GM12875 (cell line): Measurements from ENCODE around the gene CSH2.
A peak's percentile ranks its signal among the peaks of the same experiment; 100 is the strongest.
"Not testable (repeated sequence)": the region's sequence is repeated elsewhere in the genome, so short reads cannot be mapped to it uniquely, and the experiment has no call there.

Source experiments
- H3K4me3 ChIP-seq: one replicate; pipeline ENCODE4 v1.5.1; 2011; ENCODE audit warnings: low read depth, low read length, control low read depth
- TF ChIP-seq, protein P1 (sequence below): IDR thresholded peaks from 2 replicates; pipeline ENCODE4 v1.5.1; 2011; ENCODE audit warnings: low read depth, mild to moderate bottlenecking, control low read depth, inconsistent platforms, low read length, moderate library complexity, borderline replicate concordance; ENCODE audit not compliant: insufficient read depth

Gene CSH2

DNA sequence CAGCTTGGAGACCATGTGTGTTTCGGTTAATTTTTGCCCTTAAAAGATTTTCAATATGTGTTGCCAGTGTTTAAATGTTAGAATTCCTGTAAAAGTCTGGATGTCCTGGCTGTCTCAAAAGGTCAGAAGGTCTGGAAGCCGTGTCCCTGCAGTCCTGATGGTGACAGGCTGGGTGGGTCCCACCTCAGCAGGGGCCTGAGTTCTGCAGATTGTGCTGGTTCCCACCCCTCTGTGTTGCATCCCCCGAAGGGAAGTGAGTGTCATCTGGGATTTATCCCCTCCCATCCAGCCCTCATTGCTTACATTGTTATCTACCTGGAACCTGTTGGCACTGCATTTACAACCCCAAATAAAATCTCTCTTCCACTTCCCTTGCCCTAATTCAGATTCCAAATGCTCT lies 20.5 kb upstream of the CSH2 start:
- not testable (repeated sequence) for H3K4me3 ChIP-seq

DNA sequence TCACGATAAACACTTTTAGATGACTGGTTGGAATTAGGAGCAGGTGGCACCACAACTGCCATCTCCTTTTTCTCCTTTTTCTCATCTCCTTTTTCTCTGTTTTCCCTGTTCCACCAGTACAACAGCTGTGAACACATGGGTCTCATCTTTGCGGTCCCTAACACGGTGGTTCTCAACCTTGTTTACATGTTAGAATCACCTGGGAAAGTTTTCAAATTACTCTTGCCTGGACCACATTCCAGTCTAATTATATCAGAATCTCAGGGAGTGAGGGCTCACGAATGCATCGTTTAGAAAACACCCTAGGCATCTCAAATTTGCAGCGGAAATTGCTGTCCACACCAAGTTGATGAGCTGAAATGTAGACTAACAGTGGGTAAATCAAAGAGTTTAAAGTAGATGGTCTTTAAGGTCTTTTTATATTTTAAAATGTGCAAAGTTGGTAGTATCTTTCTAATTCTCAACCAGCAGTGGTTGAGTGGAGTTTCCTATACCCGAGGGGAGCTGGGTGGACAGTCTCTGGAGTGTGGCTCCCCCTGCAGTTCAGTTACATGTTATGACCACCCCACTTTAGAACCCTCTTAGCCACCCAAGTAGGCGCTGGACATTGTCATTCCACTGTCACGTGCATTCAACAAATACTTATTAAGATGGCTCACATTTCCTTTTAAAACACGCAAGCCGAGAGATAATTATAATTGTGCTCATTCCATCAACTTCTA lies 19.0 kb upstream of the CSH2 start:
- not testable (repeated sequence) for H3K4me3 ChIP-seq
- TF ChIP-seq, protein P1, sequence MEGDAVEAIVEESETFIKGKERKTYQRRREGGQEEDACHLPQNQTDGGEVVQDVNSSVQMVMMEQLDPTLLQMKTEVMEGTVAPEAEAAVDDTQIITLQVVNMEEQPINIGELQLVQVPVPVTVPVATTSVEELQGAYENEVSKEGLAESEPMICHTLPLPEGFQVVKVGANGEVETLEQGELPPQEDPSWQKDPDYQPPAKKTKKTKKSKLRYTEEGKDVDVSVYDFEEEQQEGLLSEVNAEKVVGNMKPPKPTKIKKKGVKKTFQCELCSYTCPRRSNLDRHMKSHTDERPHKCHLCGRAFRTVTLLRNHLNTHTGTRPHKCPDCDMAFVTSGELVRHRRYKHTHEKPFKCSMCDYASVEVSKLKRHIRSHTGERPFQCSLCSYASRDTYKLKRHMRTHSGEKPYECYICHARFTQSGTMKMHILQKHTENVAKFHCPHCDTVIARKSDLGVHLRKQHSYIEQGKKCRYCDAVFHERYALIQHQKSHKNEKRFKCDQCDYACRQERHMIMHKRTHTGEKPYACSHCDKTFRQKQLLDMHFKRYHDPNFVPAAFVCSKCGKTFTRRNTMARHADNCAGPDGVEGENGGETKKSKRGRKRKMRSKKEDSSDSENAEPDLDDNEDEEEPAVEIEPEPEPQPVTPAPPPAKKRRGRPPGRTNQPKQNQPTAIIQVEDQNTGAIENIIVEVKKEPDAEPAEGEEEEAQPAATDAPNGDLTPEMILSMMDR, result 0 out of 2 replicates have a peak, but pooled peaks have one; percentile 8

DNA sequence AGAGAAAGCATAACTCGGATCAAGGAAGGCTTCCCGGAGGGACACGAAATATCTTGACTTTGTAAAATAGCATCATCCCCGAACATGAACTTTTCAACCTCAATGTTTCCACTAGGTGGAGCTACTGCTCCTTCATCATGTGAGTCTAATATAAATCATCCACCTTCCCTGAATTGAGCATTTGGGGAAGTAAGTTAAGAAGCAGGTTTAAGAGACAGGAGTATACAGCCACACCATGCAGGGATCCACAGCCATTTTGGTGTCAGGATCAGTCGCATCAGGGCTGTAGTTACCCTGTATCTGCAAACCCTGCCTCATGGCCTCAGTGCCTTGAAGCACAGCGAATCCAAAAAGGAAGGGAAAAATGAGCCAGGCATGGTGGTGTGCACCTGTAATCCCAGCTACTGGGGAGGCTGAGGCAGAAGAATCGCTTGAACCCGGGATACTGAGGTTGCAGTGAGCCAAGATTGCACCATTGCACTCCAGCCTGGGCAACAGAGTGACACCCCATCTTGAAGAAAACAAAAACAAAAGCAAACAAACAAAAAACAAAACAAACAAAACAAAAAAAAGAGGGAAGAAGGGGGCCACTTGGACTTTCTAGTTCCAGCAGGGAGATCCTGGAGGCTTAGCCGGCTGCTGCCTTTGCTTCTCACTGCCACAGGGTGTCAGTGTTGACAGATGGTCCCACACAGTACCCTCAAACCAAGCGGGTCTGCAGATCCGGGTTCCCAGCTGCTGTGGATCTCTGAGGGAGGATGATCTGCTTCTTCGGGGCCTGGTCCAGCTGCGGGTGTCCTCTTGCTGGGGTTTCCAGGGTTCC lies 15.8 kb upstream of the CSH2 start:
- TF ChIP-seq, protein P1, result peak; percentile 53
- H3K4me3 ChIP-seq, result not testable (repeated sequence)

DNA sequence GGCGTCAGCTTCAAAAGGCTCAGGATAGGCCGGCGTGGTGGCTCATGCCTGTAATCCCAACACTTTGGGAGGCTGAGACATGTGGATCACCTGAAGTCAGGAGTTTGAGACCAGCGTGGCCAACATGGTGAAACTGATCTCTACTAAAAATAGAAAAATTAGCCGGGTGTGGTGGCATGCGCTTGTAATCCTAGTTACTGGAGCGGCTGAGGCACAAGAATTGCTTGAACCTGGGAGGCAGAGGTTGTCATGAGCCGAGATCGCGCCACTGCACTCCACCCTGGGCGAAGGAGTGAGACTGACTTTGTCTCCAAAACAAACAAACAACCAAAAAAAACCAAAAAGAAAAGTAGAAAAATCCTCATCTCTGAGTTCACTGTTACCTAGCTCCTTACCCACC lies 11.6 kb upstream of the CSH2 start:
- H3K4me3 ChIP-seq, result not testable (repeated sequence)

DNA sequence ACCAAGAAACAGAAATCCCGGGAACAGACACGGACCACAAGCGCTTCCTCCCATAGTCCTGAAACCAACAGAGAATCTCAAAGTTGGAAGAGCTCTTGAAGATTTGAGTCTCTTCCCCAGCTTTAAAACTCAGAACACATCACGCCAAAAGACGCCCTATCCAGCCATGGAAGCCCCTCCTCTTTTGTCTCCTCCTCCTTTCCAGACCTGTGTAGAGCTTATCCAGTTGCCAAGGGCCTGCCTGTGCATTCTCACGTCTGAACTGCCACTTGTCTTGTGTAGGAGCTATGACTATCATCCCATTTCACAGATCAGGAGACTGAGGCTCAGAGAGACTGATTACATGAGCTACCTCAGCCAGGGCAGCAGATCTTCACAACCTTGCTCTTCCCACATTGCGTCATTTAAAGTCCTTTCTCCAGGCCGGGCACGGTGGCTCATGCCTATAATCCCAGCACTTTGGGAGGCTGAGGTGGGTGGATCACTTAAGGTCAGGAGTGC lies 9.2 kb upstream of the CSH2 start:
- not testable (repeated sequence) for H3K4me3 ChIP-seq

DNA sequence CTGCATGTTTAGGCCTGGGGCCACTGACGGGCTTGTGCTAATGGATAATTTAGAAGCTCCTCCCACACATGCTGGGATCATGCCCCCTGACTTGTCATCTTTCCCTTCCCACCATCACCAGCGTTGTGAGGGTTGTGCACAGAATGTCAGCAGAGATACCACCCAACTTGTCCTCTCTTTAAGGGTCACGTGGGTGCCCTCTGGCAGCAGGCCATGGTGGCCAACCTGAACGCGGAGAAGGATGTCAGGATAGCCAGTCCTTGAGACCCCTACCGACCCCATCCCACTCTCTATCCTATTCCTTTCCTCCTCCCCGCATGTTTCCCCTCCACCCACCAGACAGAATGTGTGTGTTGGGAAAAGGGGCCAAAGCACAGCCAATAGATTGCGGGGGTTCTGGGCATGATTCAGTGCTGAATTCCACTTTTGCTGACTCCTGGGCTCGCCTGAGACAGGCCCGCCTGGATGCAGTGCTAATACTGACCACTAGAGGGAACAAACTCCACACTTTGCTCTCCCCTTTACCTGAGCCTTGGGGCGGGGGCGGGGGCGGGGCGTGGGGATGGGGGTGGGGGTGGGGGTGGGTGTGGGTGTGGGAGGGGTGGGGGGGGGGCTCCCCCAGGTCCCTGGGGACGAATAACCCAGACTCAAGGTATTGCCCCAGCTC lies 8.6 kb upstream of the CSH2 start, which contains the start of gene GH2:
Gene GH2 (minus strand): TSS at position 10 of the 667 bp plus-strand sequence. CDS start 143 bp downstream, outside the sequence.
- TF ChIP-seq, protein P1, result peak; percentile 80
- H3K4me3 ChIP-seq, result no peak within 1 kb of the TSS

DNA sequence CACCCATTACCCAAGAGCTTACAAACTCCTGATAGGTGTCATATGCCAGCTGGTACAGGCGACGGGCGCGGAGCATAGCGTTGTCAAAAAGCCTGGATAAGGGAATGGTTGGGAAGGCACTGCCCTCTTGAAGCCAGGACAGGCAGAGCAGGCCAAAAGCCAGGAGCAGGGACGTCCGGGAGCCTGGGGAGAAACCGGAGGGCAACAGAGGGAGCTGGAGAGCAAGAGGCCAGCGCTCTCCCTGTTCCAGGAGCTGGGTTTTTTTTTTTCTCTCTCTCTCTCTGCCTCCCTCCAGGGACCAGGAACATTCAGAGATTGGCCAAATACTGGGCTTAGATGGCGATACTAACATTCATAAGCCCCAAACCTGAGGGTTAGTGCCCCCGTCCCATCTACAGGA lies 7.9 kb upstream of the CSH2 start:
- not testable (repeated sequence) for H3K4me3 ChIP-seq

DNA sequence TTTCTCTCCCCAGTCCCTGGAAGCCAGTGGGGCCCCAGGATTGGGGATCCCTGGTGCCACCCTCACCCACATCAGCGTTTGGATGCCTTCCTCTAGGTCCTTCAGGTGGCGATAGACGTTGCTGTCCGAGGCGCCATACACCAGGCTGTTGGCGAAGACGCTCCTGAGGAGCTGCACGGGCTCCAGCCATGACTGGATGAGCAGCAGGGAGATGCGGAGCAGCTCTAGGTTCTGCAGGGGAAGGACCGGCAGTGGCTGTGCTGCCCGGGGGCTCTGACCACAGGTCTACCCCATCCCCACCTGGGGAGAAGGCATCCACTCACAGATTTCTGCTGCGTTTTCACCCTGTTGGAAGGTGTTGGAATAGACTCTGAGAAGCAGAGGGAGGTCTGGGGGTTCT lies 7.2 kb upstream of the CSH2 start:
- TF ChIP-seq, protein P1, result no peak
- no peak overlapping the region for H3K4me3 ChIP-seq

DNA sequence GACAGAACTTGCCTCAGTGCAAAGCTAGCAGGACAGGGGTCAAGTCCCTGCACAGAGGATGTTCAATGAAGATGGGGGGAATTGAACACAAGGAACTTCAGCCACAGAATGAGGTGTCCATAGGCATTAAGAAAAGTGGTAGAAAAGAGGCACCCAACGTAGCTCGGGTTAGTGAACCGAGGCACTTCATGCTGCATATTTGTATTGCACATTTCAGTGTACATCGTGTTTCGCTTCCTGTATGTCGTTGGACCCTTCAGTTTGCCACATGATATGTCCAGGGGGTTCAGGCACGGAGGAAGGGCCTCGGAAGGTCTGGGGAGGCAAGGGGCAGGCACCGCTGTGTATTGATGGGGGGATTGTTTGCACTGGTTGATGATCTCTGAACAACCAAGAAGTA lies 4.9 kb upstream of the CSH2 start:
- H3K4me3 ChIP-seq, result not testable (repeated sequence)

DNA sequence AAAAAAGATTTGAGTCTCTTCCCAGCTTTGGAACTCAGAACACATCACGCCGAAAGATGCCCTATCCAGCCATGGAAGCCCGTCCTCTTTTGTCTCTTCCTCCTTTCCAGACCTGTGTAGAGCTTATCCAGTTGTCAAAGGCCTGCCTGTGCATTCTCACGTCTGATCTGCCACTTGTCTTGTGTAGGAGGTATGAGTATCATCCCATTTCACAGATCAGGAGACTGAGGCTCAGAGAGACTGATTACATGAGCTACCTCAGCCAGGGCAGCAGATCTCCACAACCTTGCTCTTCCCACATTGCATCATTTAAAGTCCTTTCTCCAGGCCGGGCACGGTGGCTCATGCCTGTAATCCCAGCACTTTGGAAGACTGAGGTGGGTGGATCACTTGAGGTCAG lies 1.2 kb upstream of the CSH2 start:
- not testable (repeated sequence) for H3K4me3 ChIP-seq

DNA sequence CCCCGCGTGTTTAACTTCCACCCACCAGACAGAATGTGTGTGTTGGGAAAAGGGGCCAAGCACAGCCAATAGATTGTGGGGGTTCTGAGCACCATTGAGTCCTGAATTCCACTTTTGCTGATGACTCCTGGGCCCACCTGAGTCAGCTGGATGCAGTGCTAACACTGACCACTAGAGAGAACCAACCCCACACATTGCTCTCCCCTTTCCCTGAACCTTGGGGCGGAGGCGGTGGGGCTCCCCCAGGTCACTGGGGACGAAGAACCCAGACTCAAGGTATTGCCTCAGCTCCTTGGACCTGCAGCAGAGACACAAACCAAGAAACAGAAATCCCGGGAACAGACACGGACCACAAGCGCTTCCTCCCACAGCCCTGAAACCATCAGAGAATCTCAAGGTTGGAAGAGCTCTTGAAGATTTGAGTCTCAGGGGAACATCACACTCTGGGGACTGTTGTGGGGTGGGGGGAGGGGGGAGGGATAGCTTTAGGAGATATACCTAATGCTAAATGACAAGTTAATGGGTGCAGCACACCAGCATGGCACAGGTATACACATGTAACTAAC lies 667 bp upstream of the CSH2 start:
- not testable (repeated sequence) for H3K4me3 ChIP-seq

DNA sequence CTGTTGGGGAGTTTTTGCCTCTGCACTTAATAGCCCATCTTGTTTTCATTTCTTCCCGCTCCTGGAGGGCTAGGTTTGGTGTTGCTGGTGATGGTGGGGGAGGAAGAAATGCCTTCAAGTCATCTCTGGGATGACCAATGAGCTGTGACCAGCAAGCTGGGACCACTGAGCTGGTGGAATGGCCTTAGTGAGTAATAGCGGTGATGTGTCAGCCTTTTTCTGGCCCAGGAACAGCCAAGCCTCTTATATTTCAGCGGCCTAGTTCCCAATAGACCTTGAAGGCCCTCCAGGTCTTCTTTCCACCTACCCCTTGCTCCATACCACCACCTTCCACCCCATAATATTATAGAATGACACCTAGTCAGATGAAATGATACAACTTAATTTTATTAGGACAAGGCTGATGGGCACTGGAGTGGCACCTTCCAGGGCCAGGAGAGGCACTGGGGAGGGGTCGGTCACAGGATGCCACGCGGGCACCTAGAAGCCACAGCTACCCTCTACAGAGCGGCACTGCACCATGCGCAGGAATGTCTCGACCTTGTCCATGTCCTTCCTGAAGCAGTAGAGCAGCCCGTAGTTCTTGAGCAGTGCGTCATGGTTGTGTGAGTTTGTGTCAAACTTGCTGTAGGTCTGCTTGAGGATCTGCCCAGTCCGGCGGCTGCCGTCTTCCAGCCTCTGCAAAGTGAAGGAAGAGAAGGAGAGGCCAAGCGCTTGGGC lies 1.7 kb downstream of the CSH2 start:
- H3K4me3 ChIP-seq, result not testable (repeated sequence)

DNA sequence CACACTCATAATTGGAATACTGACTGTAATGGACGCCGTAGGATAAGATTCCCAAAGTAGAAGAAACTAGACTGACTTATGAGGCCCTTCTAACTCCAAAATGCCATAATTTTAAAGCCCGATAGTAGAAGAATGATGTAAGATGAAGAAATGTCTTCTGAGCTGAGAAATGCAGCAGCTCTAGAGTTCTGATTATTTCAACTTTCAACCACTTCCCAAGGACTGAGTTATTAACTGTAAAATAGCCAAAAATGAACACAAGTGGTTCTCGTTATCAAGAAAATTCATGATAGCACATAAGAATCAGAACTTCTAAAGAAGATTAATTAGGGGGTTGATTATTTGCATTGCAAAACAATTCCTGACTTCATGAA lies 3.2 kb downstream of the CSH2 start:
- not testable (repeated sequence) for H3K4me3 ChIP-seq
